A549 (cell line): ENCODE measurements around the gene MAP1S. TPM values are rescaled to one million over a fixed set of nuclear protein-coding genes. Genes with fewer than 3 reads are reported as not detected.

Experiments
- ATAC-seq, 2 experiments: fragments of 200-7000 bp in 1 of 2; fragments of >200 bp in 1 of 2; cut with Nextera tagmentation in 1 of 2; cut with Tn5 transposase in 1 of 2; 3 replicates each; pipeline versions ENCODE4 v1.8.0 to v1.9.1; 2018 to 2020; ENCODE audit warnings: mild to moderate bottlenecking in 1 of 2, moderate library complexity in 1 of 2
- CTCF ChIA-PET: fragments of 300-600 bp; sonication (Branson Sonifier 250); formaldehyde crosslinking; extraction: SDS; loops from one replicate; lab custom pipeline; 2021; ENCODE audit warnings: antibody characterized with exemption, inconsistent platforms; lab: Yijun Ruan, JAX
- POLR2A ChIA-PET: fragments of 350-600 bp; formaldehyde crosslinking; extraction: SDS; loops from one replicate; lab custom pipeline; 2021; ENCODE audit warnings: antibody characterized with exemption, inconsistent platforms; lab: Yijun Ruan, JAX
- DNase-seq, 2 experiments: peaks; one replicate each; pipeline versions ENCODE4 v3.0.0 to v3.0.0-alpha.2; 2011 to 2016; ENCODE audit warnings: low read depth in 1 of 2, low spot score in 1 of 2
- FAIRE-seq: peaks from 2 replicates; lab custom pipeline; 2011; peaks lifted over from hg19 to GRCh38; lab: Jason Lieb, UNC
- H3K27ac ChIP-seq, 2 experiments: fragments of >200 bp; sonication (Bioruptor Twin); formaldehyde crosslinking; 3 replicates each; pipeline ENCODE4 v1.5.1; 2016 to 2017
- H3K4me1 ChIP-seq: fragments of >200 bp; sonication (Bioruptor Twin); formaldehyde crosslinking; 3 replicates; pipeline ENCODE4 v1.6.1; 2016
- H3K4me2 ChIP-seq: fragments of >200 bp; sonication (Bioruptor Twin); formaldehyde crosslinking; 3 replicates; pipeline ENCODE4 v1.6.1; 2016
- H3K4me3 ChIP-seq: fragments of >200 bp; sonication (Bioruptor Twin); formaldehyde crosslinking; 3 replicates; pipeline ENCODE4 v1.5.1; 2016
- H3K9me3 ChIP-seq: fragments of >200 bp; sonication (Bioruptor Twin); formaldehyde crosslinking; 3 replicates; pipeline ENCODE4 v1.6.1; 2016
- BCL3 ChIP-seq: fragments of >200 bp; sonication (Bioruptor Twin); formaldehyde crosslinking; IDR thresholded peaks from 3 replicates; pipeline ENCODE4 v1.6.1; 2016
- CTCF ChIP-seq: fragments of >200 bp; sonication (Bioruptor Twin); formaldehyde crosslinking; IDR thresholded peaks from 3 replicates; pipeline ENCODE4 v1.5.1; 2016
- EHF ChIP-seq: fragments of 250-450 bp; sonication (Bioruptor Pico); IDR thresholded peaks from 2 replicates; pipeline ENCODE4 v1.5.0; 2020; ENCODE audit warnings: mild to moderate bottlenecking
- HDAC2 ChIP-seq: fragments of 200-600 bp; sonication (generic); IDR thresholded peaks from 2 replicates; pipeline ENCODE4 v1.6.1; 2016
- HMGXB4 ChIP-seq: fragments of 250-450 bp; sonication (Bioruptor Pico); IDR thresholded peaks from 2 replicates; pipeline ENCODE4 v1.5.0; 2021; ENCODE audit warnings: mild to moderate bottlenecking, moderate library complexity, borderline replicate concordance
- JUNB ChIP-seq: fragments of >200 bp; sonication (Bioruptor Twin); formaldehyde crosslinking; IDR thresholded peaks from 2 replicates; pipeline ENCODE4 v1.6.1; 2016
- KDM5A ChIP-seq: fragments of 200-600 bp; sonication (generic); IDR thresholded peaks from 2 replicates; pipeline ENCODE4 v1.6.1; 2016; ENCODE audit warnings: antibody characterized with exemption, mild to moderate bottlenecking
- MAFK ChIP-seq: fragments of 450-650 bp; IDR thresholded peaks from 2 replicates; pipeline ENCODE4 v1.6.1; 2014; ENCODE audit not compliant: partially characterized antibody
- NR3C1 ChIP-seq: fragments of >200 bp; sonication (Bioruptor Twin); formaldehyde crosslinking; IDR thresholded peaks from 3 replicates; pipeline ENCODE4 v1.6.1; 2017
- PBX3 ChIP-seq: IDR thresholded peaks from 2 replicates; pipeline ENCODE4 v1.6.1; 2012
- POLR2A ChIP-seq: IDR thresholded peaks from 2 replicates; pipeline ENCODE4 v1.6.1; 2012; ENCODE audit warnings: mild to moderate bottlenecking, low read length
- RAD21 ChIP-seq, 2 experiments: fragments of >200 bp in 1 of 2; sonication (Bioruptor Twin) in 1 of 2; formaldehyde crosslinking in 1 of 2; IDR thresholded peaks in 1 of 2; conservative IDR thresholded peaks in 1 of 2; 2 replicates in 1 of 2; 3 replicates in 1 of 2; pipeline ENCODE4 v1.6.1; 2012 to 2018; ENCODE audit warnings: inconsistent platforms in 1 of 2
- SMC3 ChIP-seq: fragments of >200 bp; sonication (Bioruptor Twin); formaldehyde crosslinking; IDR thresholded peaks from 3 replicates; pipeline ENCODE4 v1.6.1; 2018; ENCODE audit warnings: inconsistent platforms
- ZC3H11A ChIP-seq: fragments of 450-650 bp; IDR thresholded peaks from 2 replicates; pipeline ENCODE4 v1.6.1; 2014; ENCODE audit warnings: antibody characterized with exemption, mild to moderate bottlenecking
- WGBS: methylation state at CpG from one replicate; pipeline ENCODE4 v1.1.6; 2017; ENCODE audit errors: missing lambda C conversion rate; 5-methylcytosine and 5-hydroxymethylcytosine counted together
- polyA plus RNA-seq, 4 experiments: library from polyadenylated mRNA; depleted of rRNA in 3 of 4; stranded (reverse); fragments of >200 nt; fragmentation: RNase III in 1 of 4; extraction: RNeasy Plus Mini Kit Qiagen cat#74134 plus additional on column Dnase treatment in 1 of 4; gene quantifications; 2 replicates in 3 of 4; 3 replicates in 1 of 4; pipeline ENCODE4 v1.2.3, GENCODE V29; 2011 to 2017

The MAP1S gene
- polyA plus RNA-seq, 2 of the 4 experiments (the other 2 are of a cell fraction) = 8.3 to 26.9 TPM

- no peak for TF ChIP-seq HMGXB4 (CRISPR knock-in tag)
- TF ChIP-seq, all 56 proteins: peak for 0
These were observed 5.4 kb downstream of the MAP1S start (continued) for GRCh38 chr19:17724655-17725054.

GRCh38 chr19:17725422-17726078, 6.3 kb downstream of the MAP1S start:
- Histone ChIP-seq H3K4me1 (peaks cover 7% of the 10 kb centered on the region), H3K4me3 (no peak overlapping the region), H3K4me2 (no peak overlapping the region), H3K9me3 (no peaks in the 10 kb centered on the region)
- DNase-seq = no peak
- POLR2A ChIA-PET = no interaction called here
- TF ChIP-seq ZC3H11A (no peak), NR3C1 (no peak), JUNB (no peak), RAD21 (conservative IDR thresholded peaks at IDR 0.05 in 1 of 2, IDR thresholded peaks at IDR 0.05 in 1 of 2) (peak in 1 of 2 experiments; percentile 31; a peak in 2 of 5 replicates), CTCF (peak; percentile 23; the same call in 2 of the 3 replicates)
- TF ChIP-seq, all 56 proteins: peak for 2
- 91% methylated on average over 8 of the region's 21 CpGs for WGBS
- FAIRE-seq = no peak
- no peak overlapping the region for H3K27ac ChIP-seq
- CTCF ChIA-PET = interaction anchor here (0.5 to 1.7 kb wide), 6 partner anchors 14 to 1071 kb away, joined by 3 to 7 read pairs (median 4); no protein-coding TSS in a partner anchor
- peak; percentile 19 to 63; a peak in 3 of 6 replicates for ATAC-seq

GRCh38 chr19:17726136-17726741, 7.0 kb downstream of the MAP1S start:
- peaks cover under 1% of the 10 kb centered on the region; the same call in 1 of the 3 replicates for H3K4me1 ChIP-seq
- FAIRE-seq (no peak), DNase-seq (no peak), ATAC-seq (no peak)
- H3K4me2 ChIP-seq = no peak overlapping the region
- H3K4me3 ChIP-seq = no peak overlapping the region
- 95% methylated on average over 18 of the region's 59 CpGs for WGBS
- CTCF ChIA-PET = interaction anchor here (0.6 to 1.7 kb wide), 4 partner anchors 36 to 85 kb away, joined by 3 to 7 read pairs (median 4); no protein-coding TSS in a partner anchor
- TF ChIP-seq POLR2A (no peak), EHF (CRISPR knock-in tag) (no peak), HDAC2 (no peak), PBX3 (no peak), BCL3 (no peak), SMC3 (no peak), MAFK (no peak), KDM5A (no peak)
- no peak overlapping the region for H3K27ac ChIP-seq
- peaks cover 5% of the 10 kb centered on the region; the same call in 1 of the 3 replicates for H3K9me3 ChIP-seq
- POLR2A ChIA-PET = no interaction called here
